ENCODE measurements around the gene PRKCG. TPM values are rescaled to one million over a fixed set of nuclear protein-coding genes. Genes with fewer than 3 reads are reported as not detected.
"Not testable (repeated sequence)": the region's sequence is repeated elsewhere in the genome, so short reads cannot be mapped to it uniquely, and the experiment has no call there.

The PRKCG gene
- total RNA-seq, 2 donors from 2014 or later: 0.10 TPM; not detected in 1

- Mint-ChIP-seq H3K9me3 (no peaks in the 10 kb centered on the region), H3K36me3 (peaks cover 13 to 30% of the 10 kb centered on the region in 2 donors), H3K27ac (peak overlapping the region; percentile 55 to 98)
- DNase-seq (ENCODE audit: low spot score in 2 of 2) (peak; percentile 87 to 91), ATAC-seq (peak; percentile 73)
These were observed 12.8 kb upstream of the PRKCG start for GRCh38 chr19:53868892-53869804.

- not testable (repeated sequence) for H3K9me3 Mint-ChIP-seq; DNase-seq (ENCODE audit: low spot score in 2 of 2); ATAC-seq
- H3K36me3 Mint-ChIP-seq: peaks cover 21 to 38% of the 10 kb centered on the region in 2 donors
- H3K27ac Mint-ChIP-seq: peak overlapping the region; percentile 29 to 98
These were observed 12.1 kb upstream of the PRKCG start for GRCh38 chr19:53869805-53870484.

GRCh38 chr19:53870485-53870844, 11.5 kb upstream of the PRKCG start:
- no peaks in the 10 kb centered on the region for H3K9me3 Mint-ChIP-seq
- DNase-seq (ENCODE audit: low spot score in 2 of 2) (no peak), ATAC-seq (no peak)
- H3K27ac Mint-ChIP-seq: peak overlapping the region in 1 of 2 donors; percentile 42
- peaks cover 22 to 43% of the 10 kb centered on the region in 2 donors for H3K36me3 Mint-ChIP-seq

- peaks cover 22 to 49% of the 10 kb centered on the region in 2 donors for H3K36me3 Mint-ChIP-seq
- H3K27ac Mint-ChIP-seq: peak overlapping the region; percentile 50 to 76
These were observed 10.5 kb upstream of the PRKCG start for GRCh38 chr19:53871454-53871853.

GRCh38 chr19:53872762-53873161, 9.2 kb upstream of the PRKCG start:
- DNase-seq (ENCODE audit: low spot score in 2 of 2) (no peak), ATAC-seq (no peak)
- peak overlapping the region in 1 of 2 donors; percentile 70 for H3K27ac Mint-ChIP-seq
- H3K36me3 Mint-ChIP-seq: peaks cover 22 to 56% of the 10 kb centered on the region in 2 donors
- H3K9me3 Mint-ChIP-seq: no peaks in the 10 kb centered on the region

More at GRCh38 chr19:53871454-53871853, 10.5 kb upstream of the PRKCG start:
- ATAC-seq: no peak
- DNase-seq (ENCODE audit: low spot score in 2 of 2): no peak
- H3K9me3 Mint-ChIP-seq: no peaks in the 10 kb centered on the region

- ATAC-seq: no peak
- peaks cover 17 to 49% of the 10 kb centered on the region in 2 donors for H3K36me3 Mint-ChIP-seq
These were observed 8.0 kb upstream of the PRKCG start for GRCh38 chr19:53873773-53874605.

GRCh38 chr19:53874606-53874990, 7.4 kb upstream of the PRKCG start:
- H3K9me3 Mint-ChIP-seq: no peaks in the 10 kb centered on the region
- H3K27ac Mint-ChIP-seq: peak overlapping the region; percentile 18 to 70
- peaks cover 17 to 49% of the 10 kb centered on the region in 2 donors for H3K36me3 Mint-ChIP-seq
- ATAC-seq (no peak), DNase-seq (ENCODE audit: low spot score in 2 of 2) (no peak)

More at GRCh38 chr19:53873773-53874605, 8.0 kb upstream of the PRKCG start:
- H3K9me3 Mint-ChIP-seq: no peaks in the 10 kb centered on the region
- DNase-seq (ENCODE audit: low spot score in 2 of 2): no peak
- H3K27ac Mint-ChIP-seq: peak overlapping the region; percentile 18 to 70

- Mint-ChIP-seq H3K36me3 (peaks cover 17 to 46% of the 10 kb centered on the region in 2 donors), H3K9me3 (no peaks in the 10 kb centered on the region), H3K27ac (peak overlapping the region in 1 of 2 donors; percentile 70)
- DNase-seq (ENCODE audit: low spot score in 2 of 2) (no peak), ATAC-seq (no peak)
These were observed 6.2 kb upstream of the PRKCG start for GRCh38 chr19:53875602-53876325.

- peak overlapping the region; percentile 7 to 45 for H3K27ac Mint-ChIP-seq
- DNase-seq (ENCODE audit: low spot score in 2 of 2) (no peak), ATAC-seq (no peak)
- H3K9me3 Mint-ChIP-seq: no peaks in the 10 kb centered on the region
- H3K36me3 Mint-ChIP-seq: peaks cover 17 to 36% of the 10 kb centered on the region in 2 donors
These were observed 5.3 kb upstream of the PRKCG start for GRCh38 chr19:53876651-53877224.

GRCh38 chr19:53877361-53877766, 4.6 kb upstream of the PRKCG start:
- peaks cover 17 to 35% of the 10 kb centered on the region in 2 donors for H3K36me3 Mint-ChIP-seq
- H3K27ac Mint-ChIP-seq: peak overlapping the region; percentile 7 to 45
- DNase-seq (ENCODE audit: low spot score in 2 of 2) (peak in 1 of 2 donors; percentile 34), ATAC-seq (no peak)
- H3K9me3 Mint-ChIP-seq: no peaks in the 10 kb centered on the region

GRCh38 chr19:53878776-53879139, 3.2 kb upstream of the PRKCG start:
- ATAC-seq (peak; percentile 1), DNase-seq (ENCODE audit: low spot score in 2 of 2) (no peak)
- Mint-ChIP-seq H3K9me3 (no peaks in the 10 kb centered on the region), H3K27ac (peak overlapping the region in 1 of 2 donors; percentile 22), H3K36me3 (peaks cover 13 to 30% of the 10 kb centered on the region in 2 donors)

- peak; percentile 90 to 91 for ATAC-seq
- DNase-seq (ENCODE audit: low spot score in 2 of 2): peak; percentile 79 to 86
- Mint-ChIP-seq H3K9me3 (no peaks in the 10 kb centered on the region), H3K36me3 (peaks cover 6 to 24% of the 10 kb centered on the region in 2 donors), H3K27ac (peak overlapping the region in 1 of 2 donors; percentile 15)
These were observed 2.6 kb upstream of the PRKCG start for GRCh38 chr19:53879140-53880081.

GRCh38 chr19:53880711-53881481, 1.1 kb upstream of the PRKCG start:
- H3K36me3 Mint-ChIP-seq: peaks cover 0 to 9% of the 10 kb centered on the region in 2 donors
- no peak overlapping the region for H3K27ac Mint-ChIP-seq
- no peak for DNase-seq (ENCODE audit: low spot score in 2 of 2)
- no peaks in the 10 kb centered on the region for H3K9me3 Mint-ChIP-seq
- peak in 1 of 2 donors; percentile 51 for ATAC-seq

Measured in activated naive CD4-positive, alpha-beta T cell treated with anti-CD3 and anti-CD28 coated beads, Interleukin-2, amount 50 U/mL, for 72 hours (primary cell).